H1 (cell line): ENCODE data around the gene RPS6KL1. TPM values are rescaled to one million over a fixed set of nuclear protein-coding genes. Genes with fewer than 3 reads are reported as not detected.
A peak's percentile ranks its signal among the peaks of the same experiment; 100 is the strongest.

Experiments used
- CTCF ChIA-PET: fragments of 300-600 bp; sonication (Branson Sonifier 250); formaldehyde crosslinking; loops from one replicate; lab custom pipeline; 2021; ENCODE audit not compliant: partially characterized antibody; lab: Charles Lee
- POLR2A ChIA-PET: fragments of 300-600 bp; sonication (Branson Sonifier 250); formaldehyde crosslinking; loops from one replicate; lab custom pipeline; 2021; ENCODE audit warnings: inconsistent platforms; ENCODE audit not compliant: partially characterized antibody; lab: Charles Lee
- DNase-seq, 2 experiments: peaks; one replicate each; pipeline versions ENCODE4 v3.0.0 to v3.0.0-alpha.2; 2010 to 2022; ENCODE audit warnings: low spot score in 2 of 2, low read depth in 1 of 2, mixed read lengths in 1 of 2
- FAIRE-seq: peaks from 2 replicates; lab custom pipeline; 2011; peaks lifted over from hg19 to GRCh38; lab: Jason Lieb, UNC
- H2AFZ ChIP-seq: 2 replicates; pipeline ENCODE4 v1.8.1; 2012; ENCODE audit warnings: low read length, inconsistent platforms
- H2AK5ac ChIP-seq: 2 replicates; pipeline ENCODE4 v1.6.1; 2013; ENCODE audit warnings: low read depth, low read length
- H2BK120ac ChIP-seq: replicated peaks from 2 replicates; pipeline ENCODE3; 2013; ENCODE audit warnings: low read depth, low read length, inconsistent platforms
- H2BK12ac ChIP-seq: 2 replicates; pipeline ENCODE4 v1.6.1; 2013; ENCODE audit warnings: low read depth, low read length
- H2BK15ac ChIP-seq: 2 replicates; pipeline ENCODE4 v1.6.1; 2013; ENCODE audit warnings: low read length
- H2BK20ac ChIP-seq: 2 replicates; pipeline ENCODE4 v1.6.1; 2013; ENCODE audit warnings: low read length
- H2BK5ac ChIP-seq: 2 replicates; pipeline ENCODE4 v1.6.1; 2013; ENCODE audit warnings: low read depth, low read length
- H3K14ac ChIP-seq: 2 replicates; pipeline ENCODE4 v1.6.1; 2013; ENCODE audit warnings: inconsistent platforms; ENCODE audit not compliant: insufficient read length
- H3K18ac ChIP-seq: 2 replicates; pipeline ENCODE4 v1.6.1; 2013; ENCODE audit warnings: low read length; ENCODE audit errors: extremely low read depth
- H3K23ac ChIP-seq: 2 replicates; pipeline ENCODE4 v1.6.1; 2013; ENCODE audit warnings: inconsistent platforms; ENCODE audit not compliant: insufficient read length
- H3K23me2 ChIP-seq: 2 replicates; pipeline ENCODE4 v1.6.1; 2013; ENCODE audit warnings: low read depth, low read length
- H3K27ac ChIP-seq: 2 replicates; pipeline ENCODE4 v1.6.1; 2011; ENCODE audit warnings: low read depth, low read length, inconsistent platforms
- H3K27me3 ChIP-seq, 4 experiments: replicated peaks in 1 of 4; 1 replicate in 1 of 4; 2 replicates in 3 of 4; pipeline versions ENCODE4 v1.6.1 to v1.8.1; 2011 to 2013; ENCODE audit warnings: low read length in 3 of 4, mild to moderate bottlenecking in 3 of 4, inconsistent platforms in 2 of 4, mixed read lengths in 2 of 4, moderate library complexity in 1 of 4; ENCODE audit not compliant: control insufficient read depth in 3 of 4, insufficient read depth in 3 of 4; ENCODE audit errors: extremely low read depth in 1 of 4
- H3K36me3 ChIP-seq, 4 experiments: 2 replicates each; pipeline versions ENCODE4 v1.6.1 to v1.8.1; 2011 to 2013; ENCODE audit warnings: mild to moderate bottlenecking in 4 of 4, low read length in 3 of 4, moderate library complexity in 2 of 4, control low read depth in 1 of 4, inconsistent platforms in 1 of 4; ENCODE audit not compliant: insufficient read depth in 4 of 4, control insufficient read depth in 2 of 4
- H3K4ac ChIP-seq: replicated peaks from 2 replicates; pipeline ENCODE3; 2013; ENCODE audit warnings: low read length, low read depth, mixed read lengths, inconsistent platforms; ENCODE audit not compliant: insufficient read length
- H3K4me1 ChIP-seq, 4 experiments: replicated peaks in 1 of 4; 1 replicate in 1 of 4; 2 replicates in 3 of 4; pipeline versions ENCODE4 v1.6.1 to v1.8.1; 2011 to 2013; ENCODE audit warnings: low read length in 3 of 4, inconsistent platforms in 2 of 4, mixed read lengths in 1 of 4; ENCODE audit not compliant: insufficient read depth in 4 of 4, control insufficient read depth in 3 of 4
- H3K4me2 ChIP-seq, 2 experiments: 2 replicates each; pipeline versions ENCODE4 v1.6.1 to v1.8.1; 2011 to 2013; ENCODE audit warnings: low read depth in 2 of 2, low read length in 2 of 2, control low read depth in 1 of 2, inconsistent platforms in 1 of 2, mild to moderate bottlenecking in 1 of 2; ENCODE audit not compliant: insufficient read depth in 1 of 2
- H3K4me3 ChIP-seq, 4 experiments: fragments of 200-600, 300-600 bp in 1 of 4; sonication (generic), shearing (Covaris generic), sonication (Bioruptor Twin) in 1 of 4; 2 replicates each; pipeline versions ENCODE4 v1.5.1 to v1.8.1; 2011 to 2016; ENCODE audit warnings: low read length in 4 of 4, low read depth in 3 of 4, control low read depth in 2 of 4, inconsistent platforms in 2 of 4, mild to moderate bottlenecking in 2 of 4, mixed read lengths in 1 of 4, moderate library complexity in 1 of 4; ENCODE audit not compliant: insufficient read depth in 2 of 4; ENCODE audit errors: extremely low read depth in 1 of 4
- H3K56ac ChIP-seq: replicated peaks from 2 replicates; pipeline ENCODE3; 2013; ENCODE audit warnings: low read depth, mild to moderate bottlenecking, mixed read lengths, low read length, inconsistent platforms; ENCODE audit not compliant: insufficient read length
- H3K79me1 ChIP-seq: 2 replicates; pipeline ENCODE4 v1.6.1; 2013; ENCODE audit warnings: low read depth, low read length, control low read depth
- H3K79me2 ChIP-seq, 2 experiments: 2 replicates each; pipeline versions ENCODE4 v1.6.1 to v1.8.1; 2012 to 2013; ENCODE audit warnings: low read length in 2 of 2, mild to moderate bottlenecking in 2 of 2, inconsistent platforms in 1 of 2; ENCODE audit not compliant: insufficient read depth in 2 of 2, control insufficient read depth in 1 of 2
- H3K9ac ChIP-seq, 4 experiments: replicated peaks in 1 of 4; 1 replicate in 1 of 4; 2 replicates in 3 of 4; pipeline versions ENCODE4 v1.6.1 to v1.8.1; 2011 to 2013; ENCODE audit warnings: low read depth in 3 of 4, low read length in 3 of 4, control low read depth in 2 of 4, mild to moderate bottlenecking in 2 of 4, moderate library complexity in 2 of 4, inconsistent platforms in 1 of 4; ENCODE audit errors: extremely low read depth in 1 of 4
- H3K9me3 ChIP-seq, 2 experiments: 2 replicates each; pipeline versions ENCODE4 v1.6.1 to v1.8.1; 2012 to 2013; ENCODE audit warnings: mild to moderate bottlenecking in 2 of 2, moderate library complexity in 2 of 2, control low read depth in 1 of 2, inconsistent platforms in 1 of 2, low read depth in 1 of 2, low read length in 1 of 2, mixed read lengths in 1 of 2; ENCODE audit not compliant: insufficient read depth in 2 of 2
- H4K20me1 ChIP-seq, 2 experiments: replicated peaks in 1 of 2; 2 replicates each; pipeline versions ENCODE3 to v1.8.1; 2011 to 2013; ENCODE audit warnings: inconsistent platforms in 2 of 2, low read length in 2 of 2, mild to moderate bottlenecking in 1 of 2; ENCODE audit not compliant: insufficient read depth in 2 of 2, control insufficient read depth in 1 of 2
- H4K5ac ChIP-seq: 2 replicates; pipeline ENCODE4 v1.6.1; 2013; ENCODE audit warnings: low read length, low read depth, mixed read lengths, inconsistent platforms; ENCODE audit not compliant: insufficient read length
- H4K8ac ChIP-seq: 2 replicates; pipeline ENCODE4 v1.8.0; 2013; ENCODE audit warnings: mild to moderate bottlenecking, moderate library complexity, low read length, inconsistent platforms; ENCODE audit not compliant: insufficient read depth; ENCODE audit errors: extremely low read depth
- H4K91ac ChIP-seq: replicated peaks from 2 replicates; pipeline ENCODE3; 2013; ENCODE audit warnings: low read length, mixed read lengths, inconsistent platforms; ENCODE audit not compliant: insufficient read length
- ATF2 ChIP-seq: IDR thresholded peaks from 2 replicates; pipeline ENCODE4 v1.6.1; 2012; ENCODE audit warnings: low read length, inconsistent platforms
- SP2 ChIP-seq: IDR thresholded peaks from 2 replicates; pipeline ENCODE4 v1.6.1; 2012; ENCODE audit warnings: mild to moderate bottlenecking, low read length, inconsistent platforms
- ZNF274 ChIP-seq: IDR thresholded peaks from 2 replicates; pipeline ENCODE4 v1.7.0; 2012; ENCODE audit warnings: low read length, borderline replicate concordance; ENCODE audit errors: extremely low read depth
- WGBS, 2 experiments: shearing (Covaris generic) in 1 of 2; methylation state at CpG; one replicate each; pipeline versions ENCODE4 v1.1.6 to v1.1.7; 2013 to 2015; ENCODE audit warnings: low lambda C conversion rate in 2 of 2, mixed read lengths in 2 of 2, inconsistent platforms in 1 of 2, low coverage in 1 of 2, missing lambda C conversion rate in 1 of 2; ENCODE audit not compliant: insufficient replicate concordance in 2 of 2, insufficient coverage in 1 of 2, insufficient read length in 1 of 2; ENCODE audit errors: extremely low coverage in 1 of 2, missing lambda C conversion rate in 1 of 2; 5-methylcytosine and 5-hydroxymethylcytosine counted together
- polyA plus RNA-seq, 7 experiments: library from polyadenylated mRNA; depleted of rRNA in 3 of 7; stranded (reverse) in 5 of 7; unstranded in 2 of 7; fragments of >200 nt in 5 of 7; fragments of 200-250 nt in 2 of 7; gene quantifications; 1 replicate in 5 of 7; 2 replicates in 1 of 7; 4 replicates in 1 of 7; pipeline versions ENCODE4 v1.2.1 to v1.2.3, GENCODE V29; 2011 to 2013; ENCODE audit warnings: missing spikeins in 2 of 7, mixed read lengths in 2 of 7
- total RNA-seq: library from RNA; stranded (reverse); fragmentation: NEBNext Ultra II Directional; extraction: Animal tissue kit (Norgen Biotek cat#: 25700); gene quantifications from 2 replicates; pipeline ENCODE4 v1.2.1, GENCODE V29; 2021

The RPS6KL1 gene
- total and polyA plus RNA-seq, 2 of the 8 experiments (the other 6 are each of a cell fraction or from before 2014, with no cell fraction given), result 9.8 to 13.8 TPM

- Histone ChIP-seq H2BK120ac (no peak overlapping the region), H2BK15ac (no peak overlapping the region), H4K91ac (no peak overlapping the region), H2AK5ac (no peak overlapping the region), H3K79me1 (no peaks in the 10 kb centered on the region), H3K9ac (no peak overlapping the region), H3K4me1 (peaks cover 2 to 30% (median 15%) of the 10 kb centered on the region in 4 experiments), H3K27ac (no peak overlapping the region), H3K18ac (no peak overlapping the region), H3K56ac (no peak overlapping the region), H3K4ac (peak overlapping the region; percentile 57), H3K4me2 (no peak overlapping the region), H4K5ac (no peak overlapping the region), H3K14ac (no peak overlapping the region), H4K8ac (no peak overlapping the region), H2BK12ac (no peak overlapping the region), H4K20me1 (no peaks in the 10 kb centered on the region), H3K36me3 (no peaks in the 10 kb centered on the region), H3K79me2 (no peaks in the 10 kb centered on the region), H3K27me3 (peaks cover 0 to 13% (median 12%) of the 10 kb centered on the region in 4 experiments; a peak in 5 of 7 replicates), H2BK5ac (no peak overlapping the region), H2BK20ac (0 out of 2 replicates have a peak overlapping the region, but pooled peaks have one; percentile 48), H3K23me2 (peaks cover 11% of the 10 kb centered on the region), H3K9me3 (no peaks in the 10 kb centered on the region), H3K4me3 (no peak overlapping the region), H2AFZ (no peak overlapping the region), H3K23ac (no peak overlapping the region)
- no peak for TF ChIP-seq ATF2
- no peak for TF ChIP-seq SP2
- TF ChIP-seq ZNF274, result no peak
- ChIA-PET CTCF (interaction anchor here (0.9 to 5.3 kb wide), 10 partner anchors 9 to 66 kb away, joined by 3 to 33 read pairs (median 4); partner anchors contain the start of gene EIF2B2), POLR2A (interaction anchor here (1.0 to 3.2 kb wide), 2 partner anchors 16 to 175 kb away, joined by 3 to 17 read pairs; partner anchors contain the start of gene NEK9)
- FAIRE-seq (no peak), DNase-seq (no peak)
- WGBS, 2 experiments, result 86% methylated on average over 6 of the region's 6 CpGs; no CpG with 5 or more reads in 1 of the 2 experiments
Measured at GRCh38 chr14:74952180-74952665, 29.2 kb upstream of the RPS6KL1 start.
